ENCODE data around the gene GOLGA6A. TPM values are rescaled to one million over a fixed set of nuclear protein-coding genes. Genes with fewer than 3 reads are reported as not detected.

Gene GOLGA6A
- total and polyA plus RNA-seq, 4 donors = 0.03 to 0.14 TPM; not detected in 2

DNA sequence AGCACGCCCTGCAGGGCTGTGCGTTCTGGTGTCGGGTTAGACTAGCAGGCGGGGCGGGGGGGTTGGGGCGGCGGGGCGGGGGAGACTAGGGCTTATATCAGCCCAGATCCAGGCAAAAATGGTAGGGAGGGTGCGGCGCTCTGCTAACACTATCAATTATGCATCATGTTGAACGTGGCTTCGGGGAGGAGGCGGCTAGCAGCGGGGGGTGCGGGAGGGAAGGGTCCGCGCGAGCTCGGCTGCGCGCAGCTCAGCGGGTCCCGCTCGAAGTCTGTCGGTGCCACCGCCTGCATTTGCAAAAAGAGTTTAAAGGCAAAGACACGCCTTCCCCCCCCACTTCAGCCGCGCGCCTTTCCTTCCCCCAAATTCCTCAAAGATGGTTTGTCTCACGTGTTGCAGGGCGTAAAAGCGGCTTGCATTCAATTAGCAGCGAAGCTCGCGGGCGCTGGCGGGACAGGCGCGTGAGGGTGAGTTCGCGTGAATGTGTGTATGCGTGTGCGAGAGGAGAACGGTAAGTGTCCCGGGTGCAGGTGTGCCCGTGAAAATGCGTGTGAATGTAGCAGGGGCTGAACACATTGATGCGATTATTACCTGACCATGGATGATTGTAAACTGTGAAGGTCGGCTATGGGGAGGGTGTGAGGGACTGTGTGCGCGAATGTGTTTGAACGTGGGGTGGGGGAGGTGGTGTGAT is 48.0 kb upstream of the GOLGA6A start, which contains the start of gene ISLR2:
TSS of gene ISLR2 (plus strand) at position 432 of the 694 bp plus-strand sequence. CDS start 2,169 bp downstream, outside the sequence.
- H3K4me1 ChIP-seq (ENCODE audit: control insufficient read depth in 5 of 5, insufficient read depth in 5 of 5, low read length in 5 of 5) = peaks cover 0 to 30% (median 13%) of the 10 kb centered on the region in 5 donors
- 2 to 3% methylated on average over 53 of the region's 53 CpGs for WGBS, 2 donors
- peak in 2 of 3 donors; percentile 42 to 57 for DNase-seq
- H3K9me3 ChIP-seq (ENCODE audit: control insufficient read depth in 4 of 4, insufficient read depth in 3 of 4, low read length in 3 of 4) = peaks cover 0 to 8% (median 0%) of the 10 kb centered on the region in 4 donors
- H3K27me3 ChIP-seq (ENCODE audit: control insufficient read depth in 3 of 3, insufficient read depth in 3 of 3, low read length in 2 of 3) = peaks cover 8 to 92% (median 70%) of the 10 kb centered on the region in 3 donors
- TF ChIP-seq, protein P1, sequence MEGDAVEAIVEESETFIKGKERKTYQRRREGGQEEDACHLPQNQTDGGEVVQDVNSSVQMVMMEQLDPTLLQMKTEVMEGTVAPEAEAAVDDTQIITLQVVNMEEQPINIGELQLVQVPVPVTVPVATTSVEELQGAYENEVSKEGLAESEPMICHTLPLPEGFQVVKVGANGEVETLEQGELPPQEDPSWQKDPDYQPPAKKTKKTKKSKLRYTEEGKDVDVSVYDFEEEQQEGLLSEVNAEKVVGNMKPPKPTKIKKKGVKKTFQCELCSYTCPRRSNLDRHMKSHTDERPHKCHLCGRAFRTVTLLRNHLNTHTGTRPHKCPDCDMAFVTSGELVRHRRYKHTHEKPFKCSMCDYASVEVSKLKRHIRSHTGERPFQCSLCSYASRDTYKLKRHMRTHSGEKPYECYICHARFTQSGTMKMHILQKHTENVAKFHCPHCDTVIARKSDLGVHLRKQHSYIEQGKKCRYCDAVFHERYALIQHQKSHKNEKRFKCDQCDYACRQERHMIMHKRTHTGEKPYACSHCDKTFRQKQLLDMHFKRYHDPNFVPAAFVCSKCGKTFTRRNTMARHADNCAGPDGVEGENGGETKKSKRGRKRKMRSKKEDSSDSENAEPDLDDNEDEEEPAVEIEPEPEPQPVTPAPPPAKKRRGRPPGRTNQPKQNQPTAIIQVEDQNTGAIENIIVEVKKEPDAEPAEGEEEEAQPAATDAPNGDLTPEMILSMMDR (IDR thresholded peaks at IDR 0.05; ENCODE audit: control extremely low read depth, extremely low read depth) = no peak
- no peaks in the 10 kb centered on the region for H3K36me3 ChIP-seq (ENCODE audit: control insufficient read depth in 4 of 4, insufficient read depth in 4 of 4, low read length in 4 of 4)
- H3K9ac ChIP-seq (ENCODE audit: insufficient read depth in 1 of 2, low read length in 2 of 2) = no peak within 1 kb of the TSS
- no peak for ATAC-seq (ENCODE audit: insufficient read depth, low FRiP score)
- peak within 1 kb of the TSS in 1 of 2 donors; percentile 42 for H3K27ac ChIP-seq (ENCODE audit: low read depth in 1 of 2, low read length in 1 of 2)
- no peak within 1 kb of the TSS for H3K4me3 ChIP-seq

- Histone ChIP-seq H3K27me3 (ENCODE audit: control insufficient read depth in 3 of 3, insufficient read depth in 3 of 3, low read length in 2 of 3) (peaks cover 8 to 88% (median 64%) of the 10 kb centered on the region in 3 donors), H3K4me1 (ENCODE audit: control insufficient read depth in 5 of 5, insufficient read depth in 5 of 5, low read length in 5 of 5) (peaks cover 0 to 30% (median 13%) of the 10 kb centered on the region in 5 donors), H3K9ac (ENCODE audit: insufficient read depth in 1 of 2, low read length in 2 of 2) (no peak overlapping the region), H3K4me3 (no peak overlapping the region), H3K36me3 (ENCODE audit: control insufficient read depth in 4 of 4, insufficient read depth in 4 of 4, low read length in 4 of 4) (no peaks in the 10 kb centered on the region), H3K9me3 (ENCODE audit: control insufficient read depth in 4 of 4, insufficient read depth in 3 of 4, low read length in 3 of 4) (peaks cover 0 to 8% (median 0%) of the 10 kb centered on the region in 4 donors), H3K27ac (ENCODE audit: low read depth in 1 of 2, low read length in 1 of 2) (peak overlapping the region in 1 of 2 donors; percentile 42)
- DNase-seq = peak in 1 of 3 donors; percentile 21
- ATAC-seq (ENCODE audit: insufficient read depth, low FRiP score) = no peak
- TF ChIP-seq, protein P1 (IDR thresholded peaks at IDR 0.05; ENCODE audit: control extremely low read depth, extremely low read depth) = no peak
- 3 to 4% methylated on average over 40 of the region's 40 CpGs for WGBS, 2 donors
Observed at GRCh38 chr15:74129586-74130154, 47.3 kb upstream of the GOLGA6A start.

- H3K27ac ChIP-seq (ENCODE audit: low read depth in 1 of 2, low read length in 1 of 2) = no peak overlapping the region
- peak in 2 of 3 donors; percentile 13 to 28 for DNase-seq
Observed at GRCh38 chr15:74128785-74129585, 46.6 kb upstream of the GOLGA6A start.

More at GRCh38 chr15:74128785-74129585, 46.6 kb upstream of the GOLGA6A start:
- no peaks in the 10 kb centered on the region for H3K36me3 ChIP-seq (ENCODE audit: control insufficient read depth in 4 of 4, insufficient read depth in 4 of 4, low read length in 4 of 4)
- H3K9me3 ChIP-seq (ENCODE audit: control insufficient read depth in 4 of 4, insufficient read depth in 3 of 4, low read length in 3 of 4) = peaks cover 0 to 8% (median 0%) of the 10 kb centered on the region in 4 donors
- 5 to 7% methylated on average over 42 to 43 of the region's 43 CpGs for WGBS, 2 donors
- H3K4me3 ChIP-seq = no peak overlapping the region
- no peak for ATAC-seq (ENCODE audit: insufficient read depth, low FRiP score)
- peaks cover 0 to 25% (median 13%) of the 10 kb centered on the region in 5 donors for H3K4me1 ChIP-seq (ENCODE audit: control insufficient read depth in 5 of 5, insufficient read depth in 5 of 5, low read length in 5 of 5)
- no peak overlapping the region for H3K9ac ChIP-seq (ENCODE audit: insufficient read depth in 1 of 2, low read length in 2 of 2)
- TF ChIP-seq, protein P1 (IDR thresholded peaks at IDR 0.05; ENCODE audit: control extremely low read depth, extremely low read depth) = no peak
- peaks cover 8 to 87% (median 61%) of the 10 kb centered on the region in 3 donors for H3K27me3 ChIP-seq (ENCODE audit: control insufficient read depth in 3 of 3, insufficient read depth in 3 of 3, low read length in 2 of 3)

Measured in lung (tissue), 12 donors.